Ectodermal cell (in vitro differentiated cells): ENCODE results near the gene SMIM41.

Source experiments
- H3K27ac ChIP-seq: 2 replicates; pipeline ENCODE4 v1.7.0; 2013; ENCODE audit warnings: mild to moderate bottlenecking, low read depth, low read length; ENCODE audit not compliant: insufficient read depth, poor library complexity, severe bottlenecking
- H3K27me3 ChIP-seq: 2 replicates; pipeline ENCODE4 v1.7.0; 2013; ENCODE audit warnings: mild to moderate bottlenecking, low read length; ENCODE audit not compliant: insufficient read depth, control insufficient read depth, poor library complexity, severe bottlenecking
- H3K36me3 ChIP-seq: one replicate; pipeline ENCODE4 v1.7.0; 2013; ENCODE audit warnings: low read length; ENCODE audit not compliant: control insufficient read depth, insufficient read depth
- H3K4me1 ChIP-seq: one replicate; pipeline ENCODE4 v1.7.0; 2013; ENCODE audit warnings: low read length; ENCODE audit not compliant: control insufficient read depth, insufficient read depth
- H3K4me3 ChIP-seq: 2 replicates; pipeline ENCODE4 v1.7.0; 2013; ENCODE audit warnings: low read depth, low read length, control low read depth; ENCODE audit not compliant: insufficient read depth
- H3K9me3 ChIP-seq: 2 replicates; pipeline ENCODE4 v1.7.0; 2013; ENCODE audit warnings: mild to moderate bottlenecking, low read length, moderate library complexity; ENCODE audit not compliant: control insufficient read depth
- WGBS, 2 experiments: methylation state at CpG; one replicate each; pipeline ENCODE4 v1.1.7; 2013; ENCODE audit warnings: missing lambda C conversion rate in 2 of 2; 5-methylcytosine and 5-hydroxymethylcytosine counted together

SMIM41 gene

DNA sequence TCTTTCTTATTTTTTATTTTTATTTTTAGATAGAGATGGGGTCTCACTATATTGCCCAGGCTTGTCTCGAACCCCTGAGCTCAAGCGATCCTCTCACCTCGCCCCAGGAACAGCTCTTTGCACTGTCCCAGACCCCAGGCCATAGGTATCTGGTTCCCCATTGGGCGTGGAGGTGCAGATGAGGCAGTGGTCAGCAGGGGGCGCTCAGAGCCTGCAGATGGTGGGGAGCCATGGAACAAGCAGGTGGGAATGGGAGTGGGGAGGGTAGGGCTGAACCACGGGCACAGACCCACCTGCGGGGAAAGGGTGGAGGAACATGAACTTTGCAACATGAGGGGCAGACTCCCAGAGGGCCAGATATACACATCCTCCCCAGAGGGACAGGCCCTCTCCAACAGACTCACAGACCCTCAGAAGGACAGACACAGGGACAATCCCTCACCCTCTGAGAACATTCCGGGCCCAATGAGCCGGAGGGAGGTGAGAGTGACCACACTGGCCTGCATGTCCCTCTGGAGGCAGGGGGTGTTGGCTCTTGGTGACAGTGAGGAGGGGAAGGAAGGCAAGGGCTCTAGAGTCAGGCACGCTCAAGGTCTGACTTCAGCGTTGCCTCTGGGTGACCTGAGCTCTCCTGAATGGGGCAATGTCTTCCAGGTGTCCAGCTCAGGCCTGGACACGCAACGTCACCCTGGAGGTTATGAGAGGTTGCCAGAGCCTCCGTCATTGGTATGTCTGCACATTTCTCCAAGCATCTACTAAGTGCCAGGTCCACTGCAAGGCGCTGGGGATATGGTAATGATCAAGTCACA is 77.5 kb downstream of the SMIM41 start:
- Histone ChIP-seq H3K4me3 (no peak overlapping the region), H3K9me3 (no peaks in the 10 kb centered on the region), H3K36me3 (no peaks in the 10 kb centered on the region), H3K4me1 (no peaks in the 10 kb centered on the region), H3K27ac (no peak overlapping the region), H3K27me3 (no peaks in the 10 kb centered on the region)
- 60 to 62% methylated on average over 15 of the region's 15 CpGs for WGBS, 2 experiments

GRCh38 chr12:52157566-52158150 is 78.2 kb downstream of the SMIM41 start:
- Histone ChIP-seq H3K9me3 (no peaks in the 10 kb centered on the region), H3K4me3 (no peak overlapping the region), H3K36me3 (no peaks in the 10 kb centered on the region), H3K4me1 (no peaks in the 10 kb centered on the region), H3K27me3 (no peaks in the 10 kb centered on the region), H3K27ac (no peak overlapping the region)
- WGBS, 2 experiments = 89 to 92% methylated on average over 5 of the region's 5 CpGs
